Dedifferentiated amniotic fluid mesenchymal stem cell (primary cell): ENCODE results near the gene PPIE.
"Not testable (repeated sequence)": the region's sequence is repeated elsewhere in the genome, so short reads cannot be mapped to it uniquely, and the experiment has no call there.

Source experiments
- DNase-seq: peaks from one replicate; pipeline ENCODE4 v3.0.0-alpha.2; 2016; ENCODE audit errors: extremely low spot score

The PPIE gene

GRCh38 chr1:39777896-39778295 is 39.2 kb downstream of the PPIE start:
- not testable (repeated sequence) for DNase-seq

- not testable (repeated sequence) for DNase-seq
Observed at GRCh38 chr1:39778463-39779099, 39.9 kb downstream of the PPIE start.

DNA sequence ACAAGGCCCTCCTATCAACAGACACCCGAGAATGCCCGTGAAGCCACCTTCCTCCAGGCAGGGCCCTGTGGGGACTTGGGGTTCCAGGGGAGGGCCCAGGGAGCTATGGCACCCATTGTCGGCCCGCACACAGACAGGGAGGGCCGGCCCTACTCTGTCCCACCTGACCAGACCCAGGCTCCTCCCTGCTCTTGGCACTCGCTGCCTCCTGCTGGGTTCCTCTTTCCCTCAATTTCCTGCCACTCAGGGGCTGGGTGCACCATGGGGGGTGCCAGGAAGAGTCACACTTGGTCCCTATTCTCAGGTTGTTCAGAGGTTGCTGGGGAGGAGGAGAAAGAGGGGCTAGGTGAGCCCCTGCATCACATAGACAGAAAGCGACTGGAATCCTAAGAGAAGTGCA is 40.5 kb downstream of the PPIE start:
- no peak for DNase-seq

- no peak for DNase-seq
Observed at GRCh38 chr1:39779821-39780220, 41.1 kb downstream of the PPIE start.

DNA sequence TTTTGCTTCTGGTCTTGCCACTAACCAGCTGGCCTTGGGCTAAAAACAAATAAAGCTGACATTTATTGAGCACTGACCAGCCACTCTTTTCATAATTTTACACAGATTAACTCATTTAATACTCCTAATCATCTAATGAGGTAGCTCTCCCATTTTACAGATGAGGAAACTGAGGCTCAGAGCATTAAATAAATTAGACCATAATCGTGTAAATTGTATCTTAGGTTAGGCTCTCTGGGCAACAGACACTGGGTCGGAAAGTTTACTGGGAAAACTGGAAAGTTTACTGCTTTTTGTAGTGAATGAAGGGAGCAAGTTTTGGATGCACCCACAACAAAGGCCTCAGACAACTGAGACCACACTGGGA is 42.6 kb downstream of the PPIE start:
- no peak for DNase-seq

DNA sequence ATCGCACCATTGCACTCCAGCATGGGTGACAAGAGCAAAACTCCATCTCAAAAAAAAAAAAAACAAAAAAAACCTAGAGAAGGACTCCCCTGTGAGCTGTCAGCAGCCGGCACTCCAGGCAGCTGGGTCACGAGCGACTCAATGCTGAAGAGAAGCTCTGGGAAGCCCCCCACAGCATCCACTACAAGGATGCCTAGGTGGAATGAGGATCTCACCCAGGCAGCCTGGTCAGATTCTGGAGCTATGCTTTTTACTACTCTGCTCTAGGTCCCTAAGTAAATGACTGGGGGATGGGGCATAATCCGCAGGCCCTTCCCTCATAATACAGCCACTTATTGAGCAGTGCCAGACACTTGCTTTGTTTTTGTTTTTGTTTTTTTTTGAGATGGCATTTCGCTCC is 43.4 kb downstream of the PPIE start:
- DNase-seq: no peak

DNA sequence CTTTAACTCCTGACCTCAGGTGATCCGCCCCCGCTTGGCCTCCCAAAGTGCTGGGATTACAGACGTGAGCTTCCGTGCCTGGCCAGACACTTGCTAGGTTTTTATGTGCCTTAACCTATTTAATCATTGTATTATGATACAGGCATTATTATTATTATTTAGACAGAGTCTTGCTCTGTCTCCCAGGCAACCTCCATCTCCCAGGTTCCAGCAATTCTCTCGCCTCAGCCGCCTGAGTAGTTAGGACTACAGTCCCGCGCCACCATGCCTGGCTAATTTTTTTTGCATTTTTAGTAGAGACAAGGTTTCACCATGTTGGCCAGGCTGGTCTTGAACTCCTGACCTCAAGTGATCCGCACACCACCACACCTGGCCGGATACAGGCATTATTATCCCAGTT is 44.0 kb downstream of the PPIE start:
- DNase-seq: not testable (repeated sequence)

DNA sequence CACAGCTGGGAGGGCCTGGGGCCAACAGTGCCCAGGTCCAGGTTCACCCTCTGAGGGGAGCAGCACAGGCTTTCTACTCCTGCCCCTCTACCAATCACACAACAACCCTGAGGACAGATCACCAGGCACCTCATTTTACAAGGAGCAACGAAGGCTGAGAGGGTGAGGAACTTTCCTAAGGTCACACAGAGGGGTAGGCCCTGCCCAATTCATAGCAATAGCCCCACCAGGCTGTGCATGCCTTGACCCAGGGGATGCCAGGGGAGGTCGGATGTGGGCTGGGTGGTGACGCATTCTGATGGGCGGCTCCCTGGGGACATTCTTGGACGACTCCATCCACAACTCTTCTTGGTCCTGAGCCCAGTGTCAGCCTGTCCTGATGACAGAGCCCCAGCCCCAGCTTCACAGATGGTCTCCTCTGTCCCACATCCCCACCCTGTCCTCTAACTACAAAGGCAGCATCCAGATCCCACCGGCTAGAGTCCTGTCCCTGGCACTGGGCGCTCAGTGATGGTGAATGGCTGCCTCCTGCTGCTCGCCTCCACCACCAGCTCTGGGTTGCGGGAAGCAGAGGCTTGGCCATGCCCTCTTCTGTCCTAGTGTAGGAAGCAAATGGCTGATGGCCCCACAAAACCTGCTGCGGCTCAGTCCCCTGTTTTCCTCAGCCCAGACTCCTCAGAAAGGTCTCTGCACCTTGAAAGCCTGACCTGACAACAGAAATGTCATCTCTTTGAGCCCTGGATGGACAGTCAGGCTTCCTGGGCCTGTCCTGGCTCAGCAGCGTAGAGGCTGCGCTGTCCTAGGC is 47.8 kb downstream of the PPIE start:
- not testable (repeated sequence) for DNase-seq

GRCh38 chr1:39787108-39787375 is 48.4 kb downstream of the PPIE start:
- not testable (repeated sequence) for DNase-seq

DNA sequence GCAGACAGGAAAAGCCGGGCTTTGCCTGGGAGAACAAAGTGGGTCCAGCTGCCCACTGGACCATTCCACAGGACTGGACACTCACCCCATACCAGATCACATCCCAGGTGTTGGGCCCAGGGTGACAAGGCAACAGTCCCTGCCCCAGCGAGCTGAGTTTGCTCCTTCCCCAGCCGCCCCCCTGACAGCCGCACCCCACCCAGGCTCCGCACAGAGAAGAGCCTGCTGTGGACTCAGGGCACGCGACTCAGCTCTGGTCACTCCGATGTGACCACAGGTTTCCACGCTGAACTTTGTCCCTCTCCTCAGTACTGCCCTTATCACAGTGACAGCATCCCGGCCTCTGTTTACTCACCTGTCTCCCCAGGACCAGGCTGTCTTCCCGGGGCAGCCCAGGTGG is 48.8 kb downstream of the PPIE start:
- DNase-seq: no peak

- not testable (repeated sequence) for DNase-seq
Observed at GRCh38 chr1:39787964-39788363, 49.3 kb downstream of the PPIE start.

DNA sequence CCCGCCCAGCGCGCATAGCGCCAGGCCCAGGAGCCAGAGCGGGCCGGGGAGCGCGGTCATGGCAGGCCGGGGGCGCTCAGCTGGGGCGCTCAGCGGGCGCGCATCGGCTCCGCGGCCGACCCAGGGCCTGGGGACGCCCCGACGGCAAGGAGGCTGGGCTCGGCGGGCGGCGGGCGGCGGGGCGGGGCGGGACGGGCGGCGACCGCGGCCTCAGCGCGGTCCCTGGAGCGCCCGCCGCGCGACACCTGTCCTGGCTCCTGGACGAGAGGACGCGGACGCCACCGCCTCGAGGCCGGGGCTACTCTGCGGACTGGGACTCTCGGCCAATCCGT is 49.7 kb downstream of the PPIE start:
- no peak for DNase-seq

- no peak for DNase-seq
Observed at GRCh38 chr1:39788758-39789570, 50.3 kb downstream of the PPIE start, which contains the start of gene BMP8B. Gene BMP8B (minus strand): TSS chr1:39788865. CDS start chr1:39788485, 380 bp downstream.

- DNase-seq: no peak
Observed at GRCh38 chr1:39789571-39790110, 51.0 kb downstream of the PPIE start.

- no peak for DNase-seq
Observed at GRCh38 chr1:39791838-39792237, 53.2 kb downstream of the PPIE start.

- no peak for DNase-seq
Observed at GRCh38 chr1:39795651-39796050, 57.0 kb downstream of the PPIE start.

DNA sequence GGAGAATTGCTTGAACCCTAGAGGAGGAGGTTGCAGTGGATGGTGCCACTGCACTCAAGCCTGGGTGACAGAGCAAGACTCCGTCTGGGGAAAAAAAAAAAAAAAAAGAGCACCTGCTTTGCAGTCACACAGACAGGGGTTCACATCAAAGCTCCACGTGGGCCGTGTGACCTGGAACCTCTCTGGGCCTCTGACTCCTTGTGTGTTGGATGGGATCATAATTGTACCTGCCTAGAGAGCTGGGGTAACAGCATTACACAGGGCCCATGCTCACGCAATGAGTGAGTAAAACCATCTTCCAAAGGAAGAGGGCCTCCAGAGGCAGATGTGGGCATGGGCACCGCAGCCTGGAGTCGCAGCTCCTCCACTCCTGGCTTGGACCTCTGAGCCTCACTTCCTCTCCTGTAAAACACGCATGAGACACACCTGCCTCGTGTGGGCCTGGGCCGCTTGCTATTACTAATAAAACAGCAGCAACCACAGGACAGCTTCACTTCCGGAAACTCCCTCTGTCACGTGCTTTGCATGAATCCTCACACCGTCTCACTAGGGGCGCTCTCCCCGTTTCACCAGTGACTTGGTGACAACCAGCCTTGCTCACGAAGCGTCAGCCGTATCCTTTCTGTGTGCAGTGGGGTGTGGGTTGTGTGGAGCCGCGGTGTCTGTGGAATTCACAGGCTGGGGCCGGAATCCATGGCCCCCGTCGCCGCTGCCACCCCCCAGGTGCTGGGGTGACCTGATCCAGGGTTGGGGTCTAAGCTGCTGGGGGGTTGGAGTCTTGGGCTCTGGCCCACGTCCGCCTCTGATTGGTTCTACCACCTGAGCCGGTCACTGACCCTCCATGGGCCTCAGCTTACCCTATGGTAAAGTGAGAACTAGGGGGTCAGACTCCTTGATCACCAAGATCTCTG is 60.4 kb downstream of the PPIE start:
- DNase-seq: not testable (repeated sequence)

- peak; percentile 29 for DNase-seq
Observed at GRCh38 chr1:39799770-39800470, 61.2 kb downstream of the PPIE start.

DNA sequence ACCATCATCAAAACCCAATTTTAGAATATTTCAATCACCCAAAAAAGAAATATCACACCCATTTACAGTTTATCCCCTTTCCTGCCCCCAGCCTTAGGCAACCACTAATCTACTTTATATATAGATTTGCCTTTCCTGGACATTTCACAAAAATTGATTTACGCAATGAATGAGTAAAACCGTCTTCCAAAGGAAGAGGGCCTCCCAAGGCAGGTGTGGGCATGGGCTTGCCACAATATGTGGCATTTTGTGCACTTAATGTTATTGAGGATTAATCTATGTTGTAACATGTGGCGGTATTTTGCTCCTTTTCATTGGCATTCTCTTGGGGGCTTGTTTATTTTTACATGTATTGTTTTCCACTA is 61.8 kb downstream of the PPIE start:
- DNase-seq: no peak

GRCh38 chr1:39802496-39803260 is 64.0 kb downstream of the PPIE start:
- DNase-seq: no peak
